SU-DHL-6 (cell line): ENCODE data around the gene RANBP17.

ENCODE experiments used
- H2AFZ ChIP-seq: fragments of 200-600 bp; sonication (generic); 2 replicates; pipeline ENCODE4 v1.6.1; 2014; ENCODE audit warnings: low read depth, mild to moderate bottlenecking, moderate library complexity, mixed read lengths, antibody characterized with exemption, low read length; ENCODE audit not compliant: severe bottlenecking
- H3F3A ChIP-seq: fragments of 200-600 bp; shearing (Covaris generic); 2 replicates; pipeline ENCODE4 v1.6.0; 2016; ENCODE audit warnings: antibody characterized with exemption, mild to moderate bottlenecking; ENCODE audit not compliant: insufficient read depth
- H3K27ac ChIP-seq: fragments of 200-600 bp; sonication (generic); 2 replicates; pipeline ENCODE4 v1.5.1; 2016; ENCODE audit warnings: low read depth, mild to moderate bottlenecking, low read length, moderate library complexity, mixed read lengths
- H3K27me3 ChIP-seq: fragments of 200-600 bp; sonication (generic), shearing (Covaris generic); 2 replicates; pipeline ENCODE4 v1.6.0; 2014; ENCODE audit warnings: mild to moderate bottlenecking, low read length
- H3K36me3 ChIP-seq: fragments of 200-600 bp; sonication (generic); 2 replicates; pipeline ENCODE4 v1.6.1; 2014; ENCODE audit warnings: mild to moderate bottlenecking, low read length, mixed read lengths
- H3K4me2 ChIP-seq: fragments of 300-600, 200-600 bp; shearing (Covaris generic), sonication (generic); 2 replicates; pipeline ENCODE4 v1.6.0; 2014; ENCODE audit warnings: low read length, low read depth, mild to moderate bottlenecking; ENCODE audit not compliant: poor library complexity, severe bottlenecking
- H3K4me3 ChIP-seq: fragments of 200-600 bp; sonication (generic); 2 replicates; pipeline ENCODE4 v1.5.1; 2014; ENCODE audit warnings: antibody characterized with exemption, low read length, mild to moderate bottlenecking, mixed read lengths; ENCODE audit not compliant: insufficient read depth, poor library complexity, severe bottlenecking
- H3K79me2 ChIP-seq: fragments of 200-600 bp; sonication (generic); 2 replicates; pipeline ENCODE4 v1.6.1; 2014; ENCODE audit warnings: mild to moderate bottlenecking, low read length, moderate library complexity; ENCODE audit not compliant: insufficient read depth
- H3K9ac ChIP-seq: fragments of 200-600 bp; sonication (generic); 2 replicates; pipeline ENCODE4 v1.7.0; 2014; ENCODE audit warnings: mild to moderate bottlenecking, low read length
- H3K9me2 ChIP-seq: fragments of 200-600 bp; sonication (generic); replicated peaks from 2 replicates; pipeline ENCODE4 v1.6.1; 2014; ENCODE audit warnings: low read length; ENCODE audit not compliant: insufficient read depth
- H3K9me3 ChIP-seq: fragments of 200-600 bp; sonication (generic); 2 replicates; pipeline ENCODE4 v1.6.1; 2014; ENCODE audit warnings: low read length, mixed read lengths; ENCODE audit not compliant: insufficient read depth
- H4K20me1 ChIP-seq: fragments of 200-600 bp; sonication (generic); 2 replicates; pipeline ENCODE4 v1.6.1; 2014; ENCODE audit warnings: low read depth, mild to moderate bottlenecking, antibody characterized with exemption, low read length, moderate library complexity, mixed read lengths
- EZH2phosphoT487 ChIP-seq: fragments of 200-600 bp; sonication (generic), shearing (Covaris generic); conservative IDR thresholded peaks from 2 replicates; pipeline ENCODE4 v1.6.1; 2018; ENCODE audit warnings: mild to moderate bottlenecking, antibody characterized with exemption, low read length, moderate library complexity, mixed read lengths
- TF ChIP-seq, protein P1 (sequence below): fragments of 200-600 bp; sonication (generic); IDR thresholded peaks from one replicate; pipeline ENCODE4 v1.5.1; 2017; ENCODE audit warnings: antibody characterized with exemption, mild to moderate bottlenecking, low read length, moderate library complexity; ENCODE audit not compliant: insufficient read depth, poor library complexity, severe bottlenecking

RANBP17 gene

DNA sequence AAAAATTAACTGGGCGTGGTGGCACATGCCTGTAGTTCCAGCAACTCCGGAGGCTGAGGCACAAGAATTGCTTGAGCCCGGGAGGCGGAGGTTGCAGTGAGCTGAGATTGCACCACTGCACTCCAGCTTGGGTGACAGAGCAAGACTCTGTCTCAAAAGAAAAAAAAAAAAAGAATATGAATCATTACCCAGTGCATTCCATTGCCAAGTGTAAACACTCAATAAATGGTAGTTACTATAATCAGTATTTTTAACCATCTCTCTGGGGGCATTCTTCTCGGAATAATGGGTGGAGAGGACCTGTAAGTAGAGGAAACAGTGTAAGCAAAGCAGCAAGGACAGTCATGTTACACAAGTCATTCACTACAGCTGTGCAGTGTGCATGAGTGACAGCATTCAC is 13.8 kb upstream of the RANBP17 start:
- Histone ChIP-seq H3K79me2 (no peaks in the 10 kb centered on the region), H3K9ac (no peak overlapping the region), H3K4me2 (no peak overlapping the region), H3K9me3 (no peaks in the 10 kb centered on the region), H3K27ac (no peak overlapping the region), H3K27me3 (no peaks in the 10 kb centered on the region), H3K36me3 (no peaks in the 10 kb centered on the region), H3F3A (no peaks in the 10 kb centered on the region), H3K9me2 (no peaks in the 10 kb centered on the region), H4K20me1 (no peaks in the 10 kb centered on the region), H3K4me3 (no peak overlapping the region), H2AFZ (no peak overlapping the region)
- TF ChIP-seq EZH2phosphoT487: no peak
- TF ChIP-seq, protein P1, sequence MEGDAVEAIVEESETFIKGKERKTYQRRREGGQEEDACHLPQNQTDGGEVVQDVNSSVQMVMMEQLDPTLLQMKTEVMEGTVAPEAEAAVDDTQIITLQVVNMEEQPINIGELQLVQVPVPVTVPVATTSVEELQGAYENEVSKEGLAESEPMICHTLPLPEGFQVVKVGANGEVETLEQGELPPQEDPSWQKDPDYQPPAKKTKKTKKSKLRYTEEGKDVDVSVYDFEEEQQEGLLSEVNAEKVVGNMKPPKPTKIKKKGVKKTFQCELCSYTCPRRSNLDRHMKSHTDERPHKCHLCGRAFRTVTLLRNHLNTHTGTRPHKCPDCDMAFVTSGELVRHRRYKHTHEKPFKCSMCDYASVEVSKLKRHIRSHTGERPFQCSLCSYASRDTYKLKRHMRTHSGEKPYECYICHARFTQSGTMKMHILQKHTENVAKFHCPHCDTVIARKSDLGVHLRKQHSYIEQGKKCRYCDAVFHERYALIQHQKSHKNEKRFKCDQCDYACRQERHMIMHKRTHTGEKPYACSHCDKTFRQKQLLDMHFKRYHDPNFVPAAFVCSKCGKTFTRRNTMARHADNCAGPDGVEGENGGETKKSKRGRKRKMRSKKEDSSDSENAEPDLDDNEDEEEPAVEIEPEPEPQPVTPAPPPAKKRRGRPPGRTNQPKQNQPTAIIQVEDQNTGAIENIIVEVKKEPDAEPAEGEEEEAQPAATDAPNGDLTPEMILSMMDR: no peak

DNA sequence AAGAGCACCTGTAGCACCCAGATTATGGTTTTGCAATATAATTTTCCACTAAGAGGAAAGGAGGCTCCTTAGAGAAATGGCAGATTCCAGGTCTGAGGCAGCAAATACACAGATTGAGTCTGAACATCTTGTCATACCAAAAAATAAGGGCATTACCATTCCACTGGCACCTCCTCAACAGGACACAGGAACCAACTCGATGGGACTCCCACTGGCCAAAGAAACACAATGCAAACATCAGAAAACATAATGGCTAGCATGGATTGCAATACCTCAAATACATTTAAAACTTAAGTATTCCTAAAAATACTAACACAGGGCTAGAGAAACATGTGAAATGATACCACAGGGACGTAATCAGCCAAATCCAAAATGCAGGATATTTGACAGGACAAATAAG is 12.4 kb upstream of the RANBP17 start:
- H3K27ac ChIP-seq: no peak overlapping the region
- no peaks in the 10 kb centered on the region for H3K27me3 ChIP-seq
- no peaks in the 10 kb centered on the region for H3K9me2 ChIP-seq
- TF ChIP-seq EZH2phosphoT487: no peak
- TF ChIP-seq, protein P1: no peak
- H3K36me3 ChIP-seq: no peaks in the 10 kb centered on the region
- H3K4me2 ChIP-seq: no peak overlapping the region
- H3K9me3 ChIP-seq: no peaks in the 10 kb centered on the region
- no peaks in the 10 kb centered on the region for H3F3A ChIP-seq
- H2AFZ ChIP-seq: no peak overlapping the region
- H4K20me1 ChIP-seq: no peaks in the 10 kb centered on the region
- no peak overlapping the region for H3K4me3 ChIP-seq
- H3K9ac ChIP-seq: no peak overlapping the region
- H3K79me2 ChIP-seq: no peaks in the 10 kb centered on the region

DNA sequence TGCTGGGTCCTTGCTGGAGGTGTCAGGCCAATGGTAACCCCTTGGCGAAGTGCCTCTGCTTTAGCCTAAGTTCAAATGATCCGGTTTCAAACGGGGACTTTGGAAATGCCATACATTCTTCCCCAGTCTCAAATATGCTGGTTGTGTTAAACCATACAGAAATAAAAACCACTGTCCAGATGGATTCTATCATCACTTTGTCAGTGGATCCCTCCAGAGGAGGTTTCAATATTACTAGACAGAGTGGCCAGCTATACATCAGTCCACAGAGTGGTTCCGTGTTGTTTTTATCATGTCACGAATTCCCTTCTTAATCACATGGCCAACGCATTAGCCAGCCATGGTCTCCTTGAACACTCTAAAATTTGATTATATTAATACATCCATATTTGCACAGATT is 7.3 kb upstream of the RANBP17 start:
- no peak for TF ChIP-seq EZH2phosphoT487
- TF ChIP-seq, protein P1: no peak
- Histone ChIP-seq H2AFZ (no peak overlapping the region), H3K4me2 (no peak overlapping the region), H3K36me3 (no peaks in the 10 kb centered on the region), H3K4me3 (no peak overlapping the region), H3F3A (no peaks in the 10 kb centered on the region), H3K79me2 (no peaks in the 10 kb centered on the region), H3K27me3 (no peaks in the 10 kb centered on the region), H3K9me3 (no peaks in the 10 kb centered on the region), H3K9ac (no peak overlapping the region), H3K27ac (no peak overlapping the region), H4K20me1 (no peaks in the 10 kb centered on the region), H3K9me2 (no peaks in the 10 kb centered on the region)

- H3K79me2 ChIP-seq: no peaks in the 10 kb centered on the region
- no peak overlapping the region for H3K4me2 ChIP-seq
- no peak overlapping the region for H3K4me3 ChIP-seq
- H2AFZ ChIP-seq: no peak overlapping the region
- no peak overlapping the region for H3K27ac ChIP-seq
- TF ChIP-seq EZH2phosphoT487: no peak
- peaks cover 13% of the 10 kb centered on the region; the same call in 1 of the 2 replicates for H3K9me3 ChIP-seq
- H3F3A ChIP-seq: no peaks in the 10 kb centered on the region
- H3K9me2 ChIP-seq: no peaks in the 10 kb centered on the region
- H4K20me1 ChIP-seq: no peaks in the 10 kb centered on the region
- no peaks in the 10 kb centered on the region for H3K27me3 ChIP-seq
- no peak overlapping the region for H3K9ac ChIP-seq
- no peaks in the 10 kb centered on the region for H3K36me3 ChIP-seq
These were observed 4.8 kb upstream of the RANBP17 start for GRCh38 chr5:170857066-170857465.
